ENCODE data around the gene ZNF536. TPM values are rescaled to one million over a fixed set of nuclear protein-coding genes. Genes with fewer than 3 reads are reported as not detected.
"Not testable (repeated sequence)": the region's sequence is repeated elsewhere in the genome, so short reads cannot be mapped to it uniquely, and the experiment has no call there.

ZNF536 gene
- total RNA-seq, 1 donor from 2014 or later: not detected

DNA sequence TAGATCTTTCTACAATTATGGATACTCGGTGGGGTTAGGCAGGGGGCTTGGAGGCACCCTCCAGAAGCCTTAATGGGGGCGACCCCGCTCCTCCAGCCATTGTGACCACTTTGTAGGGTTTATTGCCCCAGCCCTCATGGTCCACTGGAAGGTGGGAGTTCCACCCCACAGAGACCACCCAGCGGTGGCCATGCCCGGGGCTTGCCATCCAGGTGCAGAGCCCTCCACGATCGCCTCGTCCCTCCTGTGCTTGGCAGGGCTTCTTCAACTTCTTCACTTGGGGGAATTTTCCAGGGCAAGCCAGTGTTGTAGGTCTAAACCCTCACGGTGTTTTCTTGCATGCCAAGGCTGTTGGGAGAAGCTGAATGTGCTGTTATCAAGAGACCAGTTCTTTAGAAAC, 16.1 kb downstream of the ZNF536 start:
- no peak for DNase-seq (ENCODE audit: low read depth, low spot score)

DNA sequence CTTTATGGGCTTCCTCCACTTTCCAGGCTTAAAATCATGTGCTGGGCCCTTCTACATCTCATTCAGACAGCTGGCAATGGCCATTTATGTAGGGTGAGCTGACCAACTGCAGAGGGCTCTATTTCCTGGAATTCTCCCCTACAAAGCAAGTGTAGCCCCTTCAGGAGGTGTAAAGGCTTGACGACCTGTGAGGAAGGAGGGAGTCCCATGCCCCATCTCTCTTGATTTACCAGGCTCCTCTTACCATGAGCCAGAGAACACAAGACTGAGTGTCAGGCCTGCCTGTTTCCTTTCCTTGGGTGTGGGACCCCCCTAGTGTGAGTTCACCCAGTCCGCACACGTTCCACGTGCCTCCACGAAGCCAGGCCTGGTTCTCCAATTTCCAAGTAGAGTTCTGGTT, 16.6 kb downstream of the ZNF536 start:
- DNase-seq (ENCODE audit: low read depth, low spot score): no peak

DNA sequence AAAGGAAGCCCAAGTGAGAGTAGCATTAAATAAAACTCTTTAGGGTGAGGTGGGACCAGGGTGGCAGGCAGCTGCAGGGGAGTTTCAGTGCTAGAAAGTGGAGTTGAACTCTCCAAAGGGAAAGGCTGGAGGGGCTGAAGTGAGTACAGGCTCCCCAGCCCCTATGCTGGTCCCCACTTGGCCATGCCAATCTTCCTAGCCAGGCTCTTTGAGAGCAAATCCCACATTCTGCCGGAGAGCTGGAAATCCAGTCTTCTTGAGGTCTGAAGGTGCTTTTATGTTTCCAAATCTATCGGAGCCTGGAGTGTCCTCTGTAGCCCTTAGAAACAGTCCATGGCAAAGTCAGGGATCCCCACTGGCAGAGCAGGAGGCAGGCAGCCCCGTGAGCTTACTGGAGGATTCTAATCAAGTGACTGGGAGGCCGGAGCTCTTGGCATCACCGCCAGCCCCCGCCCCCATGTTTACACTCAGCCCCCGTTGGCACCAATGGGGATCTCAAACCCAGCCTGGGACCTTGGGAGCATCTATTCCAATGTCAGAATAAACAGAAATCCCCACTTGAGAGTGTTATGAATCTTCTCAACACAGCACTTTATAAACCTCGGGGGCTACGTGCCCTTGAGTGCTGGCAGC, 18.3 kb downstream of the ZNF536 start:
- no peak for DNase-seq (ENCODE audit: low read depth, low spot score)

DNA sequence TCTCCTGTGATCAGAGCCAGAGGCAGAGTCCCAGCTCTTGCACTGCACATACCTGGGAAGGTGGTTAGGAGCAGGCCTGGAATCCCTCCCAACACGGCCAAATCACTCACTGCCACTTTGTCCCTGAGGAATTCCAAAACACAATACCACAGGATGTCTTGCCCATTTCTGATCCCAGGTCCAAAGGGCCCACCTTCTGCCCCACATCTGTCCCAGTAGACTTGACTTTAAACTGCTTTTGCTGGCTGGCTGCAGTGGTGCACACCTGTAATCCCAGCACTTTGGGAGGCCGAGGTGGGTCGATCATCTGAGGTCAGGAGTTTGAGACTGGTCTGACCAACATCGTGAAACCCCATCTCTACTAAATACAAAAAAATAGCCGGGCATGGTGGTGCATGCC, 18.9 kb downstream of the ZNF536 start:
- DNase-seq (ENCODE audit: low read depth, low spot score): no peak

DNA sequence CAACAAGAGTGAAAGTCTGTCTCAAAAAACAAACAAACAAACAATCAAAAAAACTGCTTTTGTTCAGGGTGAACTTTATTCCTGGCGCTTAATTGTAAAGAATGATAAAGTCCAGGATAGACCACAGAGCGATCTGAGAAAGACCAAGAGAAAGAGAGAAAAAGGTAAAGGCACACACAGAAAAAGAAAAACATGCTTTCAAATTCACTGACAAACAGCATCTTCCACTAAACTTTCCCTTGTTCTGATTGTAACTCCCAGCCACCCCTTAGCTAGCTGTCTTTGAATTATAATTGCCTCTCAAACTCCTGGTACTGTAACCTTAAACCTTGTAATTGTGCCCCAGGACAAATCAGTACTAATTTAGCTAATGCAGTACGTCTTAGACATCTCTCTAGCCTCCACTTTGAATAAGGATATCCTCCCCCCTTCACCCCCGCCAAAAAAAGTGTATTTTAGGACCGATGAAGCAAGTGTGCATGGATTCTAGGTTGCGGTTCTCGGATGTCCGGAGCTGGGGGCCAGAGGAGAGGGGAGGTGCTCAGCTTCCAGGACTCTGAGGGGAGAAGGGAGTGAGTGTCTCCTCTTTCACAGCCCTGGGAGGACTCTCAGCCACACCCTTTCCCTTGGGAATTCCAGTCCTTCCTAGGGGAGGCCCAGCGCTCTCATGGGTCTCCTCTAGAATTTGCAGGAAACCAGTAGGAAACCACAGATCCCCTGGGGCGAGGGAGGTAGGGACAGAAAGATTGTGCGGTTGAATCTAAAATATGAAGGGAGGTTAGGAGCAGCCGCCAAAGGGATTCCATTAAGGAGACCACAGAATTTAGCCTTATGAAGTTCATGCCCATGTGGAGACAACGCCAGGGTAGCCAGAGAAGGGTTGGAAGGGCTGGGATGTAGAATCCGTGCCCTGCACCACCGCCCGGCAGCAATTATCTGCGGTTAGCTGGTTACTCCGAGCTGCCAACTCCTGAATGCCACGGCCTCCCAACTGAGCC, 19.7 kb downstream of the ZNF536 start:
- no peak for DNase-seq (ENCODE audit: low read depth, low spot score)

DNA sequence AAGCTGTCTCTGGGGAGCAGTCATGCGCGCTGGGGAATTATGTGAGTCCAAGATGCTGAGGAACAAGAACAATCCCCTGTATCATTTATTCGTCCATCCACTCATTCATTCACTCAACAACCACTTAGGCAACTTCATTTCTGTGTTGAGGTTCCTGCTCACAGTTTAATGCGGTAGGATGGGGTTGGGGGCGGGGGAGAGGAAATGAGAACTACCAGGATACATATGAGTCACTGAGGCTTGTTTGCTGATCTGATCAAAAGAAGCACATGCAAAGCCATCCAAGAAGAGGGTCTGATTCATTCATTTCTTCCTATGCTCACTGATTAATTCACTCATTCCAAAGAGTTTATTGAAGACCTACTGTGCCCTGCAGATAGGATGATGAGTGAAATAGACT, 20.9 kb downstream of the ZNF536 start:
- no peak for DNase-seq (ENCODE audit: low read depth, low spot score)

DNA sequence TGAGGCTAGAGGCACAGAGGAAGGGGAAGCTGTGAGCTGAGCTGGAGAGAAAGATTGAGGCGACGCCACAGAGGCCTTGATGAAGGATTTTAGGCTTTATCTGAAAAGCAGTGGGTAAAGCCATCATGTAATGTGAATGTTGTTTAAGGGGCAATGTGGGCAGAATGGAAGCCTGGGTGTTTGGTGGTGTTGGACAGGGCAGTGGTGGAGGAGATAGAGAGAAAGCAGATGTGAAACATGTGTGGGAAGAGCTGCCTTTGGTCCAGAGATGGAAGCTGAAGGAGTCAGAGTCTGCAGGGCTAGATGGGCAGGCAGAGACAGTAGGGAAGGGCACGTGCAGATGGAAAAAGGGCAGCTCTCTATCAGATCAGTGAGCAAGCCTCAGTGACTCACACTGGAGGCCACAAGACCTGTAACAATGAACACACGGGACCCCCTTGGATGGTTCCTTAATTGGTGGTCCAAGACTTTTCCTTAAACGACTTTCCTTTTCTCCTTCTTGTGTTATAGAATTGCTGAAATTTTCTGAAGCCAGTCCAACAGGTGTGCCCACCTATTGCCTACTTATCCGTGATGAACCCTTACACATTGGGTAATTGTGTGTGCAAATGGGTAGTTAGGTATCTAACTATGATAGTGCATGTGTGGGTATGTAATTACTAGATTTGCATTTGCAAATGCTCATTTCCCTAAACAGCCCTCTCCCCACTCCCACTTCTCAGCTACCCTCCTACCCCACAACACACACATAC, 21.7 kb downstream of the ZNF536 start:
- DNase-seq (ENCODE audit: low read depth, low spot score): no peak

DNA sequence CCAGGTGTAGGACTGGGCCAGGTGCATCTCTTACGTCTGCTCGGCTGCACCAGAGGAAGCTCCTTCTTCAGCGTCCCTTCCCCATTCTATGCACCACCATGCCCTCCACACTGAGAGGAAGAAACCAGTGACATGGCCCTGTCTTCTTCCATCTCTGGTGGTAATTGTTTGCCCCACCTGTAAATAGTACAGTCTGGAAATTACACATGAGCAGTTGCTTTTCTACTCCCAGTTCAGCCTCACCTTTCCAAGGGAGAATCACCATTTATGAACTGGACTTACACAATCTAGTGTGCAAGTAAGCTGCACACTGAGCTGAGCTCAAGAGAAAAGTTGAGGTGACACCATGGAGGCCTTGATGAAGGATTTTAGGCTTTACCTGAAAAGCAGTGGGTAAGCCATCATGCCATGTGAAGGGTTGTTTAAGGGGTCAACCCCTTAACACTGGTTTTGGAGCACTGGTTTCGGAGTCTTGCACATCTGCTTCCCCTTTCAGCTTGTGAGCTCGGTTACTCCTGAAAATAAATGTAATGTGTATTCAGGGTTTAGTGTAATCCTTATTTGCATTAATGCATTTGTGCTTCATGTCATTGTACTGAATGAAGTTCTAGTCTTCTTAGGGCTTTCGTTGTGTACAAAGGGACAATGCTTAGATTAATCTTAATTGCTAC, 22.4 kb downstream of the ZNF536 start:
- no peak for DNase-seq (ENCODE audit: low read depth, low spot score)

DNA sequence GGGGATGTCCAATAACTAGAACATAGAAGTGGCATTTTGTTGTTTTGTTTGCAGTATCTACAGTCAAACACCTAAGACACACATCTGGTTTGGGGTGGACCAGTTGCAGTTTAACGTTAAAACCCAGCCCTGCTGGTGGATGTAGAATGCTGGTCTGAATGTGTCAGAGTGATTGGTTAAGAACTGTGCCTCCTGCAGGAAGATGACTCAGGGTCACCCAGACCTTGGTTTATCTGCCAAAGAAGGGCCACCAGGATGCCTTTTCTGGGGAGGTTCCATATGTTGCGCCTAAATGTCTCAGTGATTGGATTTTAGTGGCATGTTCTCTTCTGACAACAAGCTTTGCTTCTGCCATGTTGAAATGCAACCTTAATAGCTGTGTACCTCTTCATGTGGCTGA, 23.1 kb downstream of the ZNF536 start:
- no peak for DNase-seq (ENCODE audit: low read depth, low spot score)

DNA sequence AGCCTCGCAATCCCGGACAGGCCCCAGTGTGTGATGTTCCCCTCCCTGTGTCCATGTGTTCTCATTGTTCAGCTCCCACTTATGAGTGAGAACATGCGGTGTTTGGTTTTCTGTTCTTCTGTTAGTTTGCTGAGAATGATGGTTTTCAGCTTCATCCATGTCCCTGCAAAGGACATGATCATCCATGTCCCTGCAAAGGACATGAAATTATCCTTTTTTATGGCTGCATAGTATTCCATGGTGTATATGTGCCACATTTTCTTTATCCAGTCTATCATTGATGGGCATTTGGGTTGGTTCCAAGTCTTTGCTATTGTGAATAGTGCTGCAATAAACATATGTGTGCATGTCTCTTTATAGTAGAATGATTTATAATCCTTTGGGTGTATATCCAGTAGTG, 26.4 kb downstream of the ZNF536 start:
- not testable (repeated sequence) for DNase-seq (ENCODE audit: low read depth, low spot score)

DNA sequence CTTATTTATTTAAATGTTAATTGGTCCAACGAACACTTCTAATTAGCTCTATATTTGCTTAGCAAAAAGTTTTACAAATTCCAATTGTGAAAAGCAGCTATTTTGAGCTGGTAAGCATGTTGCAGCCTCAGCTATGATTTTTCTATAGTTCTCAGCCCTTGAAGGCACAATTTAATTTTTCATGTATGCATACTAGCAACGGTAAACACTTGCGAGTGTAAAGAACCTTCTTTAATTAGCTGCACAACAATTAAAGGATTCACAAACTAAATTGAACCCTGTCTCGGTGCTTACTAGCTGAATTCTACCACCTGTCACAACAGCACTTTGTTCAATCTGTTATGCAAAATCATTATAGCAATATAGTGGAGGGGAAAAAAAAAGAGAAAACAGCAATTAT, 29.8 kb downstream of the ZNF536 start:
- DNase-seq (ENCODE audit: low read depth, low spot score): no peak

DNA sequence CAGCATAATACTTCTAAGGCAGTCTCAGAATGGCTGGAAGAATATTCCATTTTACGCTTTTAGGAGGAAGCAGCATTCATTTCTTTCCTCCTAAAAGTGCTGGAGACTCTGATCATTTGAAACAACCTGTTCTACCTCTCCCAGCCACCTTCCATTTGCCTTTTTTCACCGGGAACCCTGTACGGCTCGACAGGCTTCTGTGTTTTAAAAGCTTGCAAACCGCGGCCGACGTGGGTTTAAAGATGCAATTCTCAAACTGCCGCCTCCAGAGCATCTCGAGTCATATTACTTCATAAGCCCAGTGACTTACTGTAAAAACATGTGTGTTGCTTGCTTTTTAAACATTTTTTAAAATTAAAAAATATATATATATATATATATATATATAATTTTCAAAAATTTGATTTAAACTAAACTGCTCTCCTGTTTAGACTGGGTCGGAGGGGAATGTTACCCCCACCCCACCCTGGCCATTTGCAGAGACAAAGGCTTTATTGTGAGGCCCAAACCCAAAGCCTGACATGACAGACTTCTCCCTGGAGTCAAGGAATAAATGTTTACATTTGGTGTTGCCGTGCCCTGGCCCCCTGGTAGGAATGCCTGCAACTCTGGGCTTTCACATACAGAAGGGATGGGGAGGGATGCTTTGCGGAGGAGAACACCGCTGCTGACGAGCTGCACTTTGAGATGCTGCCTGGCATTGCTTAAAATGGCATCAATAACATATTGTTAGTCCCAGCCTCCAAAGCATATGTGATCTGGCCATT, 30.4 kb downstream of the ZNF536 start:
- no peak for DNase-seq (ENCODE audit: low read depth, low spot score)

DNA sequence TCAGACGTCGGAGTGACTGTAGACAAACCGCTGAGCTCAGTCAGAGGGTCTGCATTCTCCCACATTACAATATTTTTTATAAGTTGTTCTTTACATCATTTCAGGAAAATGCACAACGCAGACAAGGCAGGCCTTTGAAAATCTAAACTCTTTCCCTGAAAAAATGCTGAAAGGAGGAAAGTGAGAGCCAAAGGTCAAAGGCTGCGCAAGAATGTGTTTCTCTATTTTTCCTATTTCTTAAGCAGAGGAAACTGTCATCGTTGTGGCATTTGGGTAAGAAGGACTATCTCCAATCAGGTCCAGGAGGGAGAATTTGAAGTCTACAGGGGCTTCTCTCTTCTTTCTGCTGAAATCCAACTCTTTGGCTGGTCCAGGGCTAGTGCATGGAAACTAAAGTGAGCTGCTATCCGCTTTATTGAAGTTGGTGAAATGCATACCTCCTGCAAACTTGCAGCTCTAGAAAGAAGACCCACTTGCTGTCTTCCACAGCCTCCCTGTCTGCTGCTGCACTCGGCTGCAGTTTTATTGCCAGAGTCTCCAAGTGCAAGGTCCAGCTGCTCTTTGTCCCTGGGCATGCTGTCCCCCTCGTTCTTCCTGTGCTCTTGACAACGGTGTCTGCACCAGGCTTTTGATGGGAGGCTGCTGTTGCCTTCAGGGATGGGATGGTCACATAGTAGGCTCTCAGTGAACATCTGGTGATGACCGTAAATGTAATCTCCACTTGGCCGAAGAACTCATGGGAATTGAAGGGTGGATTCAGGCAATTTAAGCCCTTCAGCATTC, 31.2 kb downstream of the ZNF536 start:
- DNase-seq (ENCODE audit: low read depth, low spot score): no peak

DNA sequence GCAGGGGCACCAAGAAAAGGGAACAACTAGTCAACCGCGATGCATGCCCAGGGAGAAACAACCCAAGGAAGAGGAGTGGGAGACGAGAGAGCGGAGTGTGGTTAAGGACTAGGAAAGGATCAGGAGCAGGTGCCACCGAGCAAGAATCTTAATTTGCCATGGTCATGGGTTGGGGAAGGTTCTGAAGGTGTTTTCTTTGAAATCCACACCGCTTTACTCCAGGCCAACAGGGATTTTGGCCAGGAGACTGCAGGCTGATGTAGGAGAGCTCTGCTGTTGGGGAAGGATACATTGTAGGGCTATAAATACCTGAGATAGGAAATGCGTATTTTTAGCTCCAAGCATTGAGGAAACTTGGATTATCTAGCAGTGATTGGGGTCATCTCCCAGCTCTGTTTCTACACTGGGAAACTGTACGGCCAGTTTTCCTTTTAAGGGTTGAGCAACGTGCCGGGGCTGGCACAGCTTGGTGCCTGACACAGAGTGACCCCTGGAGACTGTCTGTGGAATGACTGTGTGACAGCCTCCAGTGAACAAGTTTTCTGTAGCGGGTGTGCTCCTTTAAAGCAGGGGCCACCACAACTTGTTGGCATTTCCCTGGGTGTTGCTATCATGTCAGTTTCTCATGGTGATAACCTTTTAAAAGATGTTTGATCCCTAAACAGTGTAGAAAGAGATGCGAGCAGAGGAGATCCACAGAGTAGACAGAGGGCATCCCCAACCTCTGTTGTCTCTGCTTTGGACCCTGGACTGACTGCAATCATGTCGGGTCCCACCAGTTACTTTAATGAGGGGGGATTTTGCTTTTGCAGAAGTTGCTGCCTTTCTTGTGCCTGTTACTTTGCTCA, 34.3 kb downstream of the ZNF536 start:
- no peak for DNase-seq (ENCODE audit: low read depth, low spot score)

DNA sequence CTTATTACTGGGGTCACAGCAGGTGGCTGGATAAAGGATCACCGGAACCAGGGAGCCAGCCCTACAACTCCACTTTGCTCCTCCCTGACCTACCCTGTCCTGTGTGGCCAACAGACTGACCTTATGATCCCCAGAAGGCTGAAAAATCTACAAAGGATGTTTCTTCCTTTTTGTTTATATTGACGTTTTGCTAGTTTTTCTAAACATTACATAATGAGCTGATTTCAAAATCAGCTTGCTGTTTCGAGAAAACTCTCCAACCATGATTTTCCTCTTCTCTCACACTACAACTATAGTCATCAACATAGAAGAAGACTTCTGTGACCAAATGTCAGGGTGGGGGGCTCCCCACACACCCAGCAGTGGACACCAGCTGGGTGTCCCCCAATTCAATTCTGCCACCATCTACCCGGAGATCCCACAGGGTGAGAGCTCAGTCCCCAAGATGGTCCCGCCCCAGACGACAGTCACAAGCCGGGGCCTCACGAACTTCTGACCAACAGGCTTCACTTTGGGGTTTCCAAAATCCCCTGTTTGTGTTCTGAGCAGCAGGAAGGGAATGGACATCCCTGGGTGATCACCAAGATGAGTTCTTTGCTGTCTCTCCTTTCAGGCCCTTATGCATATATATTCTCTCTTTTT, 35.0 kb downstream of the ZNF536 start:
- no peak for DNase-seq (ENCODE audit: low read depth, low spot score)

DNA sequence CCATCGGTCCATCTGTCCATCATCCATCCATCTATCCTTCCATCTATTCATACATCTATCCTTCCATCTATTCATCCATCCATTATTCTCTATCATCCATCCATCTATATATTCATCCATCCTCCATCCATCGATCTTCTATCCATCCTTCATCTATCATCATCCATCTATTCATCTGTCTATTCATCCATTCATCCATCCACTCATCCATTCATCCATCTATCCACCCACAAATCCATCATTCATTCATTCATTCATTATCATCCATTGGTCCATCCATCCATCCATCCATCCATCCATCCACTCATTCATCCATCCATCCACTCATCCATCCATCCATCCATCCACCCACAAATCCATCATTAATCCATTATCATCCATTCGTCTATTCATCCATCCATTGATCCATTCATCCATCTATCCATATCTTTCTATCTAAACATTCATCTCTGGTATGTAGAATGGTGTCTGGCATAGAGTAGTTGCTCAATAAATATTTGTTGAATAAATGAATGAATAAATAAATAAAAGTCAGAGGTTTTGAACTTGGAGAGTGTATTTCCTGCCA, 36.6 kb downstream of the ZNF536 start:
- DNase-seq (ENCODE audit: low read depth, low spot score): no peak

DNA sequence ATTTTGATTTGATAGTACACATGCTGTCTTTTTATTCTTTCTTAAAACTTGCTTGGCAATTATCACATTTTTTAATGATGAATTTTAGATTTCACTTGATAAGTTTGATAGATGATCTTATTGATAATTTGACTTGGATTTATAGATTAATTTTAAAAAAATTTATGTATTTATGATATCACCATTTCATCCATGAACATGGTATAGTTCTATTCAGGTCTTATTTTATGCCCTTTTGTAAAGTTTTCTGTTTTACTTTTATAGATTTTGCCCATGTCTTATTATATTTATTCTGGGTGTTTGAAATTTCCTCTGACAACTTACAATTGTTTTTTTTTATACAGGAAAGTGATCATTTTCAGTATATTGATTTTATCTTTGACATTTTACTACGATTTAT, 39.5 kb downstream of the ZNF536 start:
- DNase-seq (ENCODE audit: low read depth, low spot score): no peak

DNA sequence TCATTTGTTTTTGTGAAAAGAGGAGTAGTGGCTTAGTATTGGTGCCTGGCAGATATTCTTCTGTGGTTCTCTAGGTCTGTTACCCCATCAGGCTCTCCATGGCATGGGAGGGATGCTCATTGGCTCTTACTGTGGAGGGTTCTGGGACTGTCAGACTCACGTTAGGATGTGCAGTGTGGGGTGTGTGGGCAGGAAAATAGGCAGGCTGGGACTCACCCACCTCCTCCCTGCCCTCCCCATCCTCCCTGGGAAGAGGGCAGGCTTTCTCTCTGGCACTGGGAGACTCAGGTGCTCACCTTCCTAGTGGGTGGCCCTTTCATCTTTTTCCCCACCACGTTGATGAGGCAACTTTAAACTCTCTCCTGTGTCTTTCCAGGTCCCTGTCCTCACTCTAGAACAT, 44.2 kb downstream of the ZNF536 start:
- no peak for DNase-seq (ENCODE audit: low read depth, low spot score)

Measured in pulmonary artery endothelial cell (primary cell).